CD4-positive, alpha-beta T cell treated with Interleukin-2 at 100 ng/mL for 4 hours (primary cell): ENCODE data around the gene NTMT1.
A peak's percentile ranks its signal among the peaks of the same experiment; 100 is the strongest.

Experiments used
- DNase-seq: peaks from one replicate; pipeline ENCODE4 v3.0.0-alpha.2; 2020; ENCODE audit warnings: low spot score

The NTMT1 gene

DNA sequence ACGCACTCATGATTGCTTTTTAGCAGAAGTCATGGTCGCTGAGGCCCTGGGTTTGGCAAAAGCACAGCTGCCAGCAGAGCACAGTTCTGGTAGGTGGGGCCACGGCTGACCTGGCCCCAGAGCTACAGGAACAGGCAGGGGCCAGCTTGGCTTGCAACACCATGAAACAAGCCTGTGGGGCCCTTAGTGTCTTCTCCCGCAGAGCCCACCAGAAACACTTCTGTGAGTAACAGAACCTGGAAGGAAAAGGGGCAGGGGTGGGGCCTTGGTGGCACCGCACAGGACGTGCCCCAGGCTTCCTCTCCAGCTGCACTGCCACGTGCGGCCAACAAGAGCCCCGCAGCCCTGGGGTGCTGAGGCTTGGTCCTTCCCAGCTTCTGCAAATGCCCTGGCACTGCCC lies 11.1 kb downstream of the NTMT1 start:
- DNase-seq, result no peak

DNA sequence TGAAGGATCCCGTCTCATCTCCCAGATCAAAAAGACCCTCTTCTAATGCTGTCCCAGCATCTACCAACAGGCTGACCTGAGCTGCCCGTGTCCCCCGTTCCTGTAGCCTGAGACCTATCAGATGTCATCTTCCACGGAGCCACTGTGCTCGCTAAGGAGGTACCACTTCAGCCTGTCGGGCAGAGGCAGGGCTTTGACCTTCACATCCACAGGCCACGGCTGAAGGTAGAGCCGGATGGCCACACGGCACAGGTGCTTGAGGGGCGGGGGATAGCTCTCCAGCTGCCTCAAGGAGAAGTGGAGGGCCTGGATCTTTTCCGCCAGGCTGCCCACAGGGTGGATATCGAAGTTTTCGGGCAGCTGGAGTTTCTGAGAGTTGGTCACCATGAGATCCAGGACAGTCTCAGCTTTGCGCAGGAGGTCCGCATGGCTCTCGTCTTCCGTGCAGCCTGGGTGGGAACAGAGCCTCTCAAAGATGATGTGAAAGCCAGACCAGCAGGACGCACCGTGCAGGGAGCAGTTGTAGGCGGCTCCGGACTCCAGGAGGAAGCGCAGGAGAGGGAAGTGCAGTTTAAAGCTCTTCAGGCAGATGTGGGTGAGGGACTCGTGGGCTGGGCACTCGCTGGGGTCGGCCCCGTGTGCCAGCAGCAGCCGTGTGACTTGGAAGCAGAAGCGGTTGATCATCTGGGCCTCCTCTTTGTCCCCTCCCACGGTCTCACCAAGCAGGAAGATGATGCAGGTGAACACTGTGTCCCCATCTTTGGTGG lies 11.9 kb downstream of the NTMT1 start:
- DNase-seq, result no peak

DNA sequence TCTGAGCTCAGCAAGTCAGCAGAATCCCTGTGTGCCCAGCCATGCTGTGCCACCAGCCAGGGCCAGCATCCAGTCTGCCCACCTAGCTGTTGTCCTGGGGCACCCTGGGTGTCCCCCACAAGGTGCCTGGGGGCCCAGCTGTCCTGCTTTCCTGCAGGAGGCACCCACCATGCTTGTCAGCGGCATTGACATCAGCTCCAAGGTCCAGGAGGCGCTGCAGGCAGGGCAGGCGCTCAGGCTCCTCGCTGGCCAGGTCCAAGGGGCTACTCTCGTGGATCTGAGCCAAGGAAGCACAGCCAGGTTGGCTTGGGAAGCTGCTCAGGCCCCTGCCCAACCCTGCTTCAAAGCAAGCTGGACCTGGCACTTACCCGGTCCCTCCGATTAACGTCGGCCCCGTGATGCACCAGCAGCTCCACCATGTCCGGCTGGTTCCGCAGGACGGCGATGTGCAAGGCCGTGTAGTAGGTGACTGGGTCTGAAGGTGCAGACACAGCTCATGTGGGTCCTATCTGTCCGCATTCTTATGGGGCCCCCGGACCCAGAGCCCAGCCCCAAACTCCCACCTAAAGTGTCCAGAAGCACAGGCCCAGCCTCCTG lies 13.2 kb downstream of the NTMT1 start:
- no peak for DNase-seq

DNA sequence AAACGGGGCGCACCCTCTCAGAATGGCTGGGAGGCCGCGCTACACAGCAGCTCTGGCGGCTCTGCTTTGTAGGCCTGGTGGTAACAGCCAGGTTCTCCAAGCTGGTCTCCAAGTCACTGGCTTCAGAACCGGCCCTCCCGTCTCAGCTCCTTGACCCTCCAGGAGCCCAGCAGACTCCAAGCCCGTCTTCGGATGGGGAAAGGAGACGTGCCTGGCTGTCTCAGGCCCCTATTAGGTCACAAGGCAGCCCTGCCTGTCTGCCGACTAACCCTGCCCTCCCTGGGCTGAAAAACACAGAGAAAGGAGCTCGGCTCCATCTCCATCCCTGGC lies 13.8 kb downstream of the NTMT1 start:
- no peak for DNase-seq

DNA sequence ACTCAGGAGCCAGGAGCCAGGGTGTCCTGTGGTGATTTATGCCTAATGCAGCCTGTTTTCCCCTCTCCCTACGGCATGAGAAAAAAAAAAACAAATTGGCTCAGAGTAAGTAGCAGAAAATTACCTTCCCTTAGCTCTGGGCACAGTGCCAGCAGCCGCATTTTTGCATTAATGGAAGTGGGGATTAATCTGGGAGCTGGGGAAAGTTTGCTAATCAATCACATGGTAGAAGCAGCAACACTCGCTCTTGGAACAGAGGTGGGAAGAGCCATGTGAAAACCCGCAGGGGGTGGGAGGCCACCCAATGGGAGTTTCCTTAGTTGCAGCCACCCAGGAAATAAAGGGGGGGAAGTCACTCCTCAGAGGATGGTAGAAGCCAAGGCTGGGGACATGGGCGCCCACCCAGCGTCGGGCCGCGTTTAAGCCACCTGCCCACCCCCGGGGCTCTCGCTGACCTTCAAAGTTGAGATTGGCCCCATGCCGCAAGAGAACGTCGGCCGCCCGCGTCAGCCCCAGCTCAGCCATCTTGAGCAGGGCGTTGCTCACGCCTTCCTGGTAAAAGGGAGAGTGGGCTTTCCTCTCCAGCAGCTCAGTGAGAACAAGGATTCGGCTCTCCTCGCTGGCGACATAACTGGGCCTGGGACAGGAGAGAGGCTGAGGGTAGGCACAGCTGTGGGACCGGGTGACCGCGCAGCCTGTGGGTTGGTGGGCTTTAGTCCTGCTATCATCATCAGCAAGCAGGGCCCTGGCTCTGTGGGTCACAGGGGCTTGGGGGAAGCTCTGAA lies 14.3 kb downstream of the NTMT1 start:
- no peak for DNase-seq

DNA sequence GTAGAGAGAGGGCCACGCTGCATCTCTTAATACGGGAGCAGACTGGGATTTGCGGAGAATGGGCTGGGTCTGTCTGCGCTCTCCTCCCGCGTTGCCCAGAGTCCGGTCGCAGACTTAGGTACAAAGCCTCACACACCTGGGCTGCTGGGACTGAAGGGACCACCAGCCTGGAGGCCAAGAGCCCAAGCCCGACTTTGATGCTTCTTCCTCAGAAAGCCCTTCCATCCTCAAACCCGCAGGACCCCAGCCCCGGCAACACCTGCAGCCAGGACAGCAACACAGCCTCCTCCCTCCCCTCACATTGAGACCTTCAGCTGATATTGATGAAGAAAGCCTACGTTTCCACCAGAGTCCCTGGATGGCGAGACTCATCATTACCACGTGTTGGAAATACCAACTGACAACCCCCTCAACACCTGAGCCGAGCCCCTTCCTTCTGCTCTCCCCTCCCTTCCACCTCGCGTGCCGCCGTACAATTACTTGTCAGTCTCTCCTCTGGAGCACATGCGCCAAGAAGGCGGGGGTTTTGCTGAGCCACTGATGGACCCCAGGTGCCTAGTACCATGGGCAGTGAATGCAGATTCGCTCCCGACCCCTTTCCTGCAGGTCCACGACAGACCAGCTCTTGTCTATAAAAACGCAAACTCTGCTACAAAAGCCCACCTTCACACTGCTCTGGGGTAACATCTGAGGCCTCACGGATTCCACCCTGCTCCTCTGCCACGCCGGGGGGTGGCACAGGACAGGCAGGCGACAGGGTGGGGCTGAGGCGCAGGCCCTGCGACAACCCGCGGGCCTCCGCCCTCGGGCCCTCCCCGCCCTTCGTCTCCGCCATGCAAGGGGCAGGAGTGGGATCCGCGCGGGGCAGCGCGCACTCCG lies 15.1 kb downstream of the NTMT1 start:
- no peak for DNase-seq

DNA sequence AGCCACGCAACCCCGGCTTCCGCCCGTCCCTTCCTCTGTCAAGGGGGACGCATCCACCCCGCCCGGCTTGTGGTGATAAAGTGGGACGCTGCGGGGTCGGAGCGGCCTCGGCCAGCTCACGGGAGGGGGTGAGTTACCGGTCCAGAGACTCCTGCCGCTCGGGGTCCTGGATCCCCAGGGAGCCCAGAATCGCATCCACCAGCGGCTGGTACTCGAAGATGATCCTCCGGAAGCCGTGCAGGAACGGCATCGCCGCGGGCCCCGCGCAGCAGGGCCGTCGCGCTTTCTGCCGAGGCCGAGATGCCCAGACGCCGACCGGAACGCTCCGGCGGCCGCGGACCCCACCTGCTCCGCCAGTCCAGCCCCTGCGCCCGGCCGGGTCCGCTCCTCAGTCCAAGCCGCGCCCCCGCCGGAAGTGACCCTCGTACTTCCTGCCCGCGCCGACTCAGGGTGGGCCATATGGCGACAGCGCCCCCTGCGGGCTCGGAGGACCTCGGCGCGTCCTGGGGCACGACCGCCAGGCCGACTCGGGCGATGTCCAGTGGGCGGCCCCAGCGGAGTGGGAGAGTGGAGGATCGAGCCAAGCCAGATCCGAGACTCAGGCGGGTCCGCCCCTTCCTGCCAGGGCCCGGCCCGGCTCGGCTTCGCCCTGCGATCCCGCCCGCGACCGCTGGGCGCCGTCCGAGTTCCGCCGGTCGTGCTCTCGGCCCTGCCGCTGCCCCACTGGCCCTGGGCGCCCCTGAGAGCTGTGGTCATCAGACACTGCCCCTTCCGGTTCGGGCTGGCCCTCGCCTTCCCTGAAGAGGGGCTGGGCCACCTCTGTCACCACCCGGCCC lies 16.0 kb downstream of the NTMT1 start, which contains the start of gene ASB6:
ASB6 (minus strand) TSS at position 402 of the 836 bp plus-strand sequence; CDS start at position 250, 152 bp downstream.
- DNase-seq, result peak; percentile 92

DNA sequence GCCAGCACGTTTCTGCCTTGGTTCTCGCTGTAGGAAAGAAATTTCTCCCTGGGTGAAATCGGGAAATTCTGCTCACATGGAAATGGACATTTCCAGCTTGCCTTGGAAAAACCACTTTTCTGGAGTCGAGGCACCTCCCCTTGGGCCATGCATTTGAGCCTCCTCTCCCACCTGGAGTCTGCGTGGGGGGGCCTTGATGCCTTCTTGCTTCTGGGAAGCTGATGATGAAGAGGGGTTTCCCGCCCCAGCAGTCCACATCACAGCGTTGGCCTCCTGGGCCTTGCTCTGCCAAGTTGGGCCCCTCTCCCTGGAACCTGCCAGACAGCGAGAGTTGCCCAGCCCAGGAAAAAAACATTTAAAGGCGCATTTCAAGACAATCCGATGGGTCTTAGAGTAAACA lies 17.7 kb downstream of the NTMT1 start:
- no peak for DNase-seq

DNA sequence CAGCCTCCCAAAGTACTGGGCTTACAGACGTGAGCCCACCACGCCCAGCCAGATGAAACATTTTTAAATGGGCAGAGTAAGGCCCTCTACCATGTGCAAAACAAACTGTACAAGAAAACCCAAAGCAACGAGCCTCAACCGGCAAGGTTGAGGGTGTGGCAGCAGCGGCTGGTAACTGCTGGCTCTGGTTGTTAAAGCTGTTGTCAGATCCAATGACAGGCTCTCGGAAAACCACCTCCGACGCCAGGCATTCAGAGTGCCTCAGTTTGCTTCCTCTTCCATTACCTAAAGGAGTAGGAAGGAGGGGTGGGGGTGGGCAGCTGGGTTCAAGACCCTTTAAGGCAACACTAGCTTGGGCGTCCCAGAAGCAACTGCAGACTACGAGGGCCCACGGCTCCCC lies 18.4 kb downstream of the NTMT1 start:
- no peak for DNase-seq

DNA sequence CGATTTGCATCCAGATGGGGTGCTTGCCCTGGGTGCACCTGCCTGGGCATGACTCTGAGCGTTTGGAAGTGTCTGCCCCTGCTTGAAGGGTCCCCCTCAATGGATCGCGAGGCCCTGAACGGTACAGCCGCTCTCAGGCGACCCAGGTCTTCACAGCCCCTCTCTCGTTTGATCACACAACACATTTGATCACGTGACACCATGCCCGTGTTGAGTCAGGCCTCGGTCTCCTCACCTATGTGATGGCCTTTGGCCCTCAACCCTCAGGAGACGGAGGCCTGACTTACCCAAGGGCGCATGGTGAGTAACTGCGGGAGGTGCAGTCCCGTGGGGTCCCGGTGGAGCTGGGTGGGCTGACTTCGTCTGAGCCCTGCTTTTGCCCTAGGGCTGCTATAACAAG lies 18.9 kb downstream of the NTMT1 start:
- no peak for DNase-seq

DNA sequence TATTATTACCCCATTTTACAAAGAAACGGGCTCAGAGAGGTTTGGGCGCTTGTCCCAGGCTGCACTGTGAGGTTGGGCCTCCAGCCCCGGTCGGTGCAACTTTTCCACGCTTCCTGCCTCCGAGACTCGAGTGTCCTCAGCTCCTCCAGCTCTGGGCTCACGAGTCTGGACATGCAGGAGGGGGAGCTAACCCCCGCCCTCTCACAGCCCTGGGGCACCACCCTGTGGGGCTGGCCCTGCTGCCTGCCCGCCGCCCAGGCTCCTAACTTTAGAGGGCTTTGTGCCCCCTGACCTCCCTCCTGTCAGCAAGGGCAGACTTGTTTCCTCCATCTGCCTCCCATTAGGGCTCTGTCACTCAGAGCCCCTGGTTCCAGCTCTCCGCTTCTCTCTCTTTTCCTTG lies 20.3 kb downstream of the NTMT1 start:
- no peak for DNase-seq

DNA sequence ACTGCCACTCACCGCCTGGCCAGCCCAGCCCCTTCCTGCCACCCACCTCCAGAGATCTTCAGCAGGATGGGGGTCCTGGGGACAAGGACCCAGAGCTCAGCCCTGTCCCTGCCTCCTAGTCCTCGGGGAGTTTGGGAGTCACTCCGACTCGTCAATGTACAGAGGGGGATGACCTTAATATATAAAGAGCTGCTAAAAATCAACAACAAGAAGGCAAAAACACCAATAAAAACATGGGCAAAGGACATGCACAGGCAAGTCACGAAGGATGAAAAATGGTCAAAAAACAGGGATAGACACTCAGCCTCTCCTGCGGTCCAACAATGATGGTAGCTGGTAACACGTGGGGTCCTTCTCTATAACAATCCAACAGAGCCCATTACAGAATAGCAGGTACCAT lies 20.7 kb downstream of the NTMT1 start:
- no peak for DNase-seq

DNA sequence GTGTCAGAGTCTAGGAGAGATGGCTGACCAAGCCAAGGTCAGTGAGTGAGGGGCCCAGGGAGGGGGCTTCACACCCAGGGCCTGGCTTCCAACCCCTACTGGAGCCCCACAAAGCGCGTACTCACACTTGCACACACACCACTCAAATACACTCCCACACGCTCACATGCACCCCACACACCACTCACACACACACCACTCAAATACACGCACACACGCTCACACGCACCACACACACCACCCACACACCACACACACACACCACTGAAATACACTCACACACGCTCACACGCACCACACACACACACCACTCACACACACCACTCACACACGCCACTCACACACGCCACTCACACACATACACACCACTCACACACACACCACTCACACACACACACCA lies 21.7 kb downstream of the NTMT1 start:
- DNase-seq, result no peak

DNA sequence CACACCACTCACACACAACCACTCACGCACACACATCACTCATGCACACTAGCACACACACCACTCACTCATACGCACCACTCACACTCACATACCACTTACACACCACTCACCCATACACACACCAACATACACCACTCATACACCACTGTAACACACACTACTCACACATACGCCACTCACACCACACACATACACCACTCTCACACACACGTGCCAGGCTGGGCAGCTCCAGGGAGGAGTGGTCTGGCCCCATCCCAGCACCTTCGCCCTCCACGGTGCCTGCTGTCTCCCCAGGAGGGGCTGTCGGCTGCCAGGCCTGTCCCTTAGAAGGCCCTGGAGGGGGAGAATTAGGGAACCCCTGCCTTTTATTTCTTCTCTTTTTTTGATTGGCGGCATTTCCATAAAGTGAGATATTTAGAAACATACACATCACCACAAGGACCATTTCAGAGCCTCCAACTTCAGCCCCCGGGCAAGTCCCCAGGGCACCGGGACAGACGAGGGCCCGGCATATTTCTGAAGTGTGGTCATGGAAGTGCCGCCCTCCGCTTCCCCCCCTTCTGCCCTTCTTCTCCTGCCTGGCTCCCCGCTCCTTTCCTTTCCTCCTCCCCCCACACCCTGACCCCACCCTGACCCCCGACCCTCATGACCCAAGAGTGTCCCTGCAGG lies 22.3 kb downstream of the NTMT1 start:
- no peak for DNase-seq

DNA sequence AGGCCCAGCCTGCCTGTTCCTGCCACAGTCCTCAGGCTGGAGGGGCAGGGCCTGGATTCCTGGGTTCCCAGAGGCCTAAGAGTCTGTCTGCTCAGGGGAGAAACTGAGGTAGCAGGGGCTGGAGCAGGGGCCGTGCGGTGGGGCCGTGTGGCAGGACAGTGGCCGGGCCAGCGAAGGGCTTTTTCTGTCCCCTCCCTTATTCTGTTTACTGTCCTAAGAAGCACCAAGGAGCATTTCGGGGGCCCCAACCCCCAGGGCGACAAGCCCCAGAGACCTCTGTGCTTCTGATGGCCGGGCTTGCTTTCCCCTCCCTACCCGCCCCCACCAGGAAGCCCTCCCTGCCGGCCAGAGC lies 22.8 kb downstream of the NTMT1 start:
- DNase-seq, result no peak

DNA sequence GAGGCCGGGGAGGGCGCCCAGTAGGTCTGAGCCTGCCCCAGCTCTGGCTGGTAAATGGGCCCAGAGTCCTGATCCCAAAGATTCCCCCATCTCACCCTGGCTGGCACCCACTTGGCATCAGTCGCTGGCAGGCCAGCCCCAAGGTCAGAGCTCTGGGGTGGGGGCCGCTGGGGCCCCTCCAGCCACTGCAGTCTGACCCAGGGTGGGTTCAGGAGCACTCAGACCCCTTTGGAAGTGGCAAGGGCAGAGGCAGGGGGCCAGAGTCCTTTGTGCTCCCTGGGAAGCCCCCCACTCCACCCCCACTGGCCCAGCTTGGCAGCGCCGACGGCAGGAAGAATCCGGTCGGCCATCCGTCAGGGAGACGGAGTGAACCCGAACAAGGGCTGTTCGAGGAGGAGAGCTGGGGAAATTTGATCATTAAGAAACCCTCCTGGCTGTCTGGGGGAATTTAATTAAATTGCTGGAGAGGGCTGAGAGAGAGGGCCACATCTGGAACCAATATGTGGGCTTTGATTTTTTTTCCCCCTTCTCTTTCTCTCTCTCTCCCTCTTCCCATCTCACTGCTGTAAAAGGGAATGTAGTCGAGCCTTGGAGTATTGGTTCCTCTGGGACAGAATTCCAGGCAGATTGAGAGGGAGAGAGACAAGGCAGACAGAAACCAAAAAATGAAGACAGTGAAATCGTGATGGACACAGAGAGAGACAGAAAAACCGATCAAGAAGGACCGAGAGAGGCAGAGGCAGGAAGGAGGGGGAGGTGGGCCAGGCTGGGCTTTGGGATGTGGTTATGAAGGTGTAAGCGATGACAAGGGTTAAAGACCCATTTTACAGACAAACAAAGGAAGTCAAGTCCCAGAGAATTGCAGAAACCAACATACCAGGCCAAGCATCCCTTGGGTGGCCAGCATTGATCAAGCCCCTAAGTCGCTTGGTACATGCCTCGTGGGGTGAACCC lies 24.0 kb downstream of the NTMT1 start:
- DNase-seq, result no peak

DNA sequence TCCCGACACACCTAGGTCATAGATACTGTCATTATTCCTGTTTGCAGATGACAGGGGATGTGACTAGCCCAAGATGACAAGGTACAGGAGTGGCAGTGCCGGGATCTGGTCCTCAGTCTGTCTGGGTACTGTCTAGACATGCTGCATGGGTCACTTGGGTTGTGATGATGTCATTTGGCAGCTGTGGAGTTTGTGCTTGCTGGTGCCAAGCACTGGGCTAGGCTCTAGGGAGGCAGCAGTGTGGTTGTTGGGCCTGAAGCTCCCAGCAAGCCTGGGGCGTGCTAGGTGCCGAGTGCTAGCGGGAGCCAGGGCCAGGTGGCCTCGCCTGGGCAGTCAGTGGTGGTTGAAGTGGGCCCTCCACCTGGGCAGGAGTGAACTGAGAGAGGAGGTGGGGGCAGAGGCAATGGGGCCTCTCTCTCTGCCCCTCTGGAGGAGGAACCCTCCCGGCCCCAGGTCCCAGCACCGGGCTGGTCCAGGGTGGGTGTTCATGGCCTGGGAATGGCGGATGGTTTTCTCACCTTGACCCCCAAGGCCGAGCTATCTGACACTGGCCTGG lies 24.8 kb downstream of the NTMT1 start:
- DNase-seq, result no peak

DNA sequence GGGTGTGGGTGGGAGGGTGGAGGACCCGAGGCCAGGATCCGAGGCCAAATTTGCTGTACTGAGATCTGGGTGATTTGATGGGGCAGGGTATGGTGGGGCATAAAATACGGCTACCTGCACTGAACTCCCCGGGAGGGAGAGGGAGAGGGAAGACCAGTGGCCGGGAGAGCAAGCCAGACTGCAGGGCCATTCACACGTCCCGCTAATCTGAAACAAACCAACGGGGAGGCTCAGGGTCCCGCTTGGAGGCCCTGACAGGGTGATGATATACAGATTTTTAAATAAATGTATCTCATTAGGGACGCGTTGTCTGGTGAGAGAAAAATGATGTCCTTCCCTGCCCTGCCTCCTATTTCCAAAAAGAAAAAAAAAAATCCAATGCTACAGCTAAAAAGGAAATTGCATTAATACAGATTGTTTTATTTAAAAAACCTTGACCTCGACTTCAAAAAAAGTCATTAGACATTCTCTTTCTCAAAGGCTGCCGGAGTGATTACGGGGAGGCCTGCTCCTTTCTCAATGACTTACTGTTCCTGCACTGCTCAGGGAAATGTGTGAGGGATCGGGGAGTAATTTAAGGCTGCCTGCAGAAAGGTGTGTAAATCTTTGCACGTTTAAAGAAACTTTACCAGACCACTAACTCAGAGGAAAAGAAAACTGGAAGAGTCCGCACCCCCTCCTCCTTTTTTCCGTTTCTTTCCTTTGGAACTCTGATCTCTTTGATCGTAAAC lies 28.0 kb downstream of the NTMT1 start:
- no peak for DNase-seq

DNA sequence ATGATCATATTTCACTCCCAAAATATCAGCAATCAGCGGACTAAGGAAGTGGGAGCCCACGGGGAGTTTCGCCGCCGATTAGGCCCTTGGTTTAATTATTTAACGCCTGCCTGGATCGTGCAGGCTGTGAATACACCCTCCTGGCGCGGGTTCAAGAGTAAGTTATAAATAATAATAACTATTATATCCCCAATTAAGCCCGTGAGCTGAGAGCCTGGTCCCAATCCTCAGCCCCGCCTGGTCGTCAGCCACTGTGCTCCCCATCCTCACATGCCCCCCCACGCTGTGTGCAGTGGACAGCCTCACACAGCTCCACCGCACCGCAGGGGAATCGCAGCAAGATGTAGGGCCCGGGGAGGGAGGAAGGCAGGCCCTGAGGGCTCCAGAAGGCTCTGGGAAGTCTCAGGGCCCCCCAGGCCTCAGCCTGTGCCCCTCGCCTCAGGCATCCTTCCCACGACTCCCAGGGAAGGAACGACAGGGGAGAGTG lies 28.6 kb downstream of the NTMT1 start:
- DNase-seq, result no peak
